HAP-1 (cell line): ENCODE measurements around the gene PLXDC1.

Experiments used
- DNase-seq, 2 experiments: peaks; one replicate each; pipeline ENCODE4 v3.0.0-alpha.2; 2016 to 2020; ENCODE audit warnings: low spot score in 2 of 2
- H3K27me3 ChIP-seq: fragments of 250-450 bp; sonication (Bioruptor Pico); 2 replicates; pipeline ENCODE4 v1.5.1; 2020; ENCODE audit warnings: low read depth, mild to moderate bottlenecking, moderate library complexity
- H3K36me3 ChIP-seq: fragments of 250-450 bp; sonication (Bioruptor Pico); replicated peaks from 2 replicates; pipeline ENCODE4 v1.5.1; 2020; ENCODE audit warnings: mild to moderate bottlenecking
- H3K4me1 ChIP-seq: fragments of 250-450 bp; sonication (Bioruptor Pico); 2 replicates; pipeline ENCODE4 v1.5.1; 2020; ENCODE audit warnings: mild to moderate bottlenecking
- H3K4me3 ChIP-seq: fragments of 250-450 bp; sonication (Bioruptor Pico); 2 replicates; pipeline ENCODE4 v1.5.1; 2020; ENCODE audit warnings: mild to moderate bottlenecking, moderate library complexity
- H3K9me3 ChIP-seq: fragments of 250-450 bp; sonication (Bioruptor Pico); 2 replicates; pipeline ENCODE4 v1.5.1; 2020; ENCODE audit warnings: mild to moderate bottlenecking, moderate library complexity
- in situ Hi-C: fragments of 300-500 bp; cut with MboI; formaldehyde crosslinking; loops from 3 replicates; pipeline ENCODE4 v1.14.3; 2020; ENCODE audit warnings: low sequenced_read_pairs, inconsistent platforms, mixed read lengths

Gene PLXDC1

DNA sequence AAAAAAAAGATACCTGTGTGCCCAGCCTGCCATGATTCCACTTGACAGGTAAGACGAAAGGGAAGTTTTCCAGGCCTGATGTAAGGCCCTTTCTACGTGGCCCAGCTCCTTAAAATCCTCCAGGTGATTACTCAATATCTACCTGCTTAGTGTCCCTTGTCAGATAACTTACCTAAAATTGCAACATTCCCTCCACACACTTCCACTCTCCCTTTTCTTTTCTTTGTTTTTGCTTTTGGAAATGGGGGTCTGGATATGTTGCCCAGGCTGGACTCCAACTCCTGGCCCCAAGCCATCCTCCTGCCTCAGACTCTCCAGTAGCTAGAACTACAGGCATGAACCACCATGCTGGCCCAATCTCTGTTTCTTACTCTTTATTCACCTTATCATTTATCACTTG, 7.2 kb upstream of the PLXDC1 start:
- in situ Hi-C loops = loop anchor here (5.0 kb wide), 1 partner anchor 171 kb away; no protein-coding TSS in a partner anchor
- H3K4me1 ChIP-seq = no peaks in the 10 kb centered on the region
- H3K36me3 ChIP-seq = no peaks in the 10 kb centered on the region
- DNase-seq = no peak
- no peak overlapping the region for H3K4me3 ChIP-seq
- no peaks in the 10 kb centered on the region for H3K9me3 ChIP-seq
- H3K27me3 ChIP-seq = no peaks in the 10 kb centered on the region

DNA sequence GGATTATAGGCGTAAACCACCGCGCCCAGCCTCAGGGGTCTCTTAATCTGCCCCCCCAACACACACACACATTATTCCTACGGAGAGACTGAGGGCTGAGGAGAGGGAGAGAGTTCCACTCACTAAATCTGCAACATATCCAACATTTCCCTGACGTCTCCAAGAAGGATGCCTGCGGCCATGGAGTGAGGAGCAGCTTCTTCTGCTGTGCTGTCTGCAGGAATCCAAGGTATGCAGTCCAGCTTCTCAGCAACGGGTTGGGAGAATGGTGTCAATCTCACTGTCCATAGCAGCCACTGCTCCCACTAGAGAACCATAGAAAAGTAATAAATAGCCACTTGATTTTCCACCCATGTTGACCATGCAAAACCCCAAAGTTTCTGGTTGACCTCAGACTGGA, 5.1 kb upstream of the PLXDC1 start:
- H3K4me3 ChIP-seq = no peak overlapping the region
- no peaks in the 10 kb centered on the region for H3K27me3 ChIP-seq
- H3K36me3 ChIP-seq = no peaks in the 10 kb centered on the region
- in situ Hi-C loops = loop anchor here (5.0 kb wide), 1 partner anchor 169 kb away; no protein-coding TSS in a partner anchor
- H3K4me1 ChIP-seq = peaks cover 4% of the 10 kb centered on the region
- no peak for DNase-seq
- no peaks in the 10 kb centered on the region for H3K9me3 ChIP-seq

DNA sequence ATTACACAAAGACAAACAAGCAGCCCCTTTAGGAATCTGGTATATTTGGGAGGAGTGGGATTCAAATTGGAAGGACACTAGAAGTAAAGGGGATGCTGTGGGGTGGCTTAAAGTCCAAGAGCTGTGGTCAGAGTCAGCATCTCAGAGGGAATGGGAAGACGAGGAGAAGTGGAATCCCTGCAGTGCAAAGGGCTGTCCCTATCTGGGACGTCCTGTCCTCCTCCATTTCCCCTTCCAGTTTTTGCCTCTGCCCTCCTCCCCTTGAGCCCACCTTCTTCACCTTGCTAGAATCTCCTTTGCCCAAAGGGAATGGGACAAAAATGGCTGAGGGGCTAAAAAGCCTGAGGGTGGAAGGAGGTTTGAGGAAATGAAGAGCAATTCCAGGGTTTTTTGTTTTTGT, 4.2 kb upstream of the PLXDC1 start:
- Histone ChIP-seq H3K27me3 (no peaks in the 10 kb centered on the region), H3K9me3 (no peaks in the 10 kb centered on the region), H3K4me3 (no peak overlapping the region), H3K36me3 (no peaks in the 10 kb centered on the region), H3K4me1 (peaks cover 4% of the 10 kb centered on the region)
- in situ Hi-C loops = loop anchor here (5.0 kb wide), 1 partner anchor 168 kb away; no protein-coding TSS in a partner anchor
- DNase-seq = no peak

DNA sequence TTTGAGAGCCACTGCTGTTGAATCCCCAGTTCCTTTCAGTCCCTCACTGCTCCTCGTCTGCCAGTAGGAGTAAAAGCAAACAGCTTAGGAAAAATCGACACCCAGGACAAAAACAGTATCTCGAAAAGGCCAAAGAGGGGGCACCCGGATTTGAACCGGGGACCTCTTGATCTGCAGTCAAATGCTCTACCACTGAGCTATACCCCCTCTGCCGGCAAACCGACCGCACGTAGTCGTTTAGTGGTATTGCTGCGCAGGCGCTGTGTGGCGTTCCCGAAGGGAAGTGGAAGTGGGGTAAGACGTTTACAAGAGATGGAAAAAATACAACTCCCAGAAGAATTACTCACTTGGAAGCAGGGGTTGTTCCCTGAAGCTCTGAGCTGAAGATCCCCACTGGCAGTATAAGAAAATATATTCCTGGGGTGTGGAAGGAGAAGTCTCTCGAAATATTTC, 2.2 kb upstream of the PLXDC1 start:
- H3K4me1 ChIP-seq = peaks cover 4% of the 10 kb centered on the region
- peak overlapping the region; percentile 60 for H3K4me3 ChIP-seq
- in situ Hi-C loops = no loop called here
- H3K36me3 ChIP-seq = no peaks in the 10 kb centered on the region
- no peaks in the 10 kb centered on the region for H3K27me3 ChIP-seq
- peak; percentile 93 to 94 for DNase-seq
- H3K9me3 ChIP-seq = no peaks in the 10 kb centered on the region

DNA sequence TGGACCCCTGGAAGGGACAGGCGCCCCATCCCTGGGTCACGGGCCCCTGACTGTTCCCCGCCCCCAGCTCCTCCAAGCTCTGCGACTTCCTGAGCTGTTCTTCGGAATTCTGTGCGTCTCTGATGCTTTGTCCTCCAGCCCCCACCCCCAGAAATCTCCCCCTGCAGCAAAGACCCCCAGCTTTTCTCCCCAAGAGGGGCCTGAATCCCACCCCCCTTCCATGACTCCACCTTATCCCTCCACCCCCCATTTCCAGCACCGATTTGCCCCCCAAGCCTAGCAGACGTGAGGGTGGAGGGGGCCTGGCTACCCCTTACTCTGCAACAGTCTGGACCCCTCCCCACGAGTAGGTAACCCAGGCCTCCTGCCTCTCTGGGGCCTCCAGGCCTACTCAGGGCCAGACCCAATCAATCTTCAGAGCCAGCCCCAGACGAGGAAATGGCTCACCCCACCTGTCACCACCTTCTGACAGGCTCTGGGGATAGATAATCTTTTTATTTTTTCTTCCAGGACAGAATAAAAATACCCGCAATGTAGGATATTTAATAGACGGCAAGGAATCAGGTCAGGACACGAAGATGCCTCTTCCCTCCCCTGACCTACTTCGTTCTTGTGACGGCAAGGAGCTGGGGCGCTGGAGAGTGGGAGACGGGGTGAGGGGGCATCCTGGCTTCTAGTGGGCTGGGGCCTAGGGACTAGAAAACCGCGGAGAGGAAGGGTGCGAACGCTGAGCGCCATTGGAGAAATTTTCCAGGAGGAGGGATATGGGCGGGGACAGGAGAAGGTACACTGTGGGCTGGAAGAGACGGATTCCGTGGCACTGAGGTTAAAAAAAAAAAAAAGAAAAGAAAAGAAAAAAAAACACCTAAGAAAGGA, 744 bp upstream of the PLXDC1 start:
- H3K4me3 ChIP-seq = peak overlapping the region; percentile 60
- no peaks in the 10 kb centered on the region for H3K27me3 ChIP-seq
- in situ Hi-C loops = no loop called here
- no peaks in the 10 kb centered on the region for H3K9me3 ChIP-seq
- peaks cover 4% of the 10 kb centered on the region for H3K4me1 ChIP-seq
- no peaks in the 10 kb centered on the region for H3K36me3 ChIP-seq
- DNase-seq = peak in 1 of 2 experiments; percentile 61

DNA sequence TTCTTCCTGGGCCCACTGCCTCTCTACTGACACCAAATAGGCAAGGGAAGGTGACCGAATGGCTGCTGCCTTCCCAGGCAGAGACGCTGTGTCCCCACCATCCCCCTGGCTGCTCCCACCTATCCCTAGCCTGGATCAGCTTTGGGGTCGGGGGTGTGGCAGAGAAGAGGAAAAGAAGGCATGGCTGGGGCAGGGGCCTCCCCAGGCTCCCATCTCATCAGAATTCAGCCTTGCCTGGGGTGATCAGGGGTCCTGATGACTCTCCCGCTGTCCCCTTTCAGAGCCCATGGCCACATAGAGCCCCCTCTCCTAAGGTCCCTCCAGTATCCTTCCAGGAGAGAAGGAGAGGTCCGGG, 665 bp downstream of the PLXDC1 start:
- in situ Hi-C loops = no loop called here

DNA sequence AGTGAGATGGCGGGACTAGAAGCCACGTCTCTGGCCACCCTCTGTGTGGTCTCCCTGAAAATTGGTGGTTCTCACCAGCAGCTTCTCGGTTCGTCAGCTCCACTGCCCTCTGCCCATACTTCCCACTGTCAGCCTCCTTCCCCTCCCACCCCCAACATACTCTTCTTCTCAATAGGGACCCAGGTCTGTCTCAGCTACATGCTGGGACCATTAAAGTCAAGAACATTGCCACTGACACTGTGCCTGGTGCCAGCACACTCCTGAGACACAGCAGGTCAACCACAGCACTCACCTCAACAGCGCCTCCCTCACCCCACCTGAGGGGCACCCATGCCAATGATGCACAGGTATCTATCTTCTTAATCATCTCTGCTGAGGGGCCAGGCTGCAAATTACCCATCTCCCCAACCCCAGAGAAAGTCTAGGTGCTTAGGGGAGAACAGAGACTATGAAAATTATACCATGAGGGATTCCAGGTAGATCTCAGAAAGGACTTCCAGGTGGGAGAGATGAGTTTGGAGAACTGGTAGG, 1.3 kb downstream of the PLXDC1 start:
- no peaks in the 10 kb centered on the region for H3K36me3 ChIP-seq
- no peaks in the 10 kb centered on the region for H3K9me3 ChIP-seq
- no peak overlapping the region for H3K4me3 ChIP-seq
- H3K27me3 ChIP-seq = no peaks in the 10 kb centered on the region
- H3K4me1 ChIP-seq = peaks cover 4% of the 10 kb centered on the region
- in situ Hi-C loops = no loop called here
- no peak for DNase-seq

More for the DNA sequence above, 665 bp downstream of the PLXDC1 start:
- Histone ChIP-seq H3K27me3 (no peaks in the 10 kb centered on the region), H3K36me3 (no peaks in the 10 kb centered on the region), H3K4me3 (no peak overlapping the region), H3K4me1 (peaks cover 4% of the 10 kb centered on the region), H3K9me3 (no peaks in the 10 kb centered on the region)
- no peak for DNase-seq

DNA sequence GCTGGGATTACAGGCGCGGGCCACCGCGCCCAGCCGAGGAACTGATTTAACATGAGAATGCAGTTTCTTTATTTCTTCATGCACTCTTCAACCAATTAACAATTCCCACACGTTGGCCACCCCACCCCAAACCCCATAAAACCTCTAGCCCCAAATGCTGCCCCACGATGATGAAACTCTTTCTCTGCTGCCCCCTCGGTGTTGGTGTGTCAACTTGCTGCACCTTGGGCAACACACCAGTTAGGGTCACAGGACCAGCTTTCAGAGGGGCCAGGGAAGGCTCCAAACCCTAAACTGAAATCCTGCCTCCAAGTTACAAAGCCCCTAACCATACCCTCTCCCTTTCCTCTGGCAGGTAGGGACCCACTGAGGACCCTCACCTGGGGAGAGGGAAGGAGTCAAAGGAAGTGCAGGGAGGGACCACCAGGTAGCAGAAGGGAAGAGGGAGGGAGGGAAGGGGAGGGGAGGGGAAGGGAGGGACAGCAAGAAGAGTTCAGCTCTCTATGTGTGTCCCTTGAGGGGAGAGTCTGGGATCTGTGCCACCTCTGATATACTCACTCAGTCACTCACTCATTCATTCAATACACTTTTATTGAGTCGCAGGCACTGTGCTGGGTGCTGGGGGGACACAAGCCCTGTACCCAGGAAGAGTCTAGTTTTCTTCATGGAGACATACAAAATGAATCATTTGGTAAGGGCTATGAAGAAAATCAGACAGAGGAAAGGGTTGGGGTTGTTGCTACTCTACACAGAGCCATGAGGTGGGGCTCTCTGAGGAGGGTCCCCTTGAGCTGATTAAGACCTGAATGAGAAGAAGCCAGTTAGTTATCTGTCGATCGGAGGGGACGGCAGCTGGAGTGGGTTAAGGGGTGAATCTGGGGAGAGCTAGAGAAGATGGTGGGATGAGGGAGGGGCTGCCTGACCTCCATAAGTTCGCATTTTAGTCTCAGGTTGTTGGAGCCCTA, 3.9 kb downstream of the PLXDC1 start:
- in situ Hi-C loops = no loop called here
- Histone ChIP-seq H3K9me3 (no peaks in the 10 kb centered on the region), H3K36me3 (no peaks in the 10 kb centered on the region), H3K4me1 (peaks cover 4% of the 10 kb centered on the region), H3K4me3 (no peak overlapping the region), H3K27me3 (no peaks in the 10 kb centered on the region)
- DNase-seq = no peak

DNA sequence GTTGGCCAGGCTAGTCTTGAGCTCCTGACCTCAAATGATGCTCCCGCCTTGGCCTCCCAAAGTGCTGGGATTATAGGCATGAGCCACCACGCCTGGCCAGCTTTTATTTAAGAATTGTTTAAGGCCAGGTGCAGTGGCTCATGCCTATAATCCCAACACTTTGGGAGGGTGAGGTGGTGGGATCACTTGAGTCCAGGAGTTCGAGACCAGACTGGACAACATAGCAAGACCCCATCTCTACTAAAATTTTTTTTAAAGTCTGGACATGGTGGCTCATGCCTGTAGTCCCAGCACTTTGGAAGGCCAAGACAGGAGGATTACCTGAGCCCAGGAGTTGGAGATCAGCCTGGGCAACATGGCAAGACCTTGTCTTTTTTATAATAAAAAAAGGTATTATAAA, 5.2 kb downstream of the PLXDC1 start:
- Histone ChIP-seq H3K4me1 (no peaks in the 10 kb centered on the region), H3K9me3 (no peaks in the 10 kb centered on the region), H3K27me3 (no peaks in the 10 kb centered on the region), H3K36me3 (no peaks in the 10 kb centered on the region), H3K4me3 (no peak overlapping the region)
- DNase-seq = no peak
- in situ Hi-C loops = no loop called here

DNA sequence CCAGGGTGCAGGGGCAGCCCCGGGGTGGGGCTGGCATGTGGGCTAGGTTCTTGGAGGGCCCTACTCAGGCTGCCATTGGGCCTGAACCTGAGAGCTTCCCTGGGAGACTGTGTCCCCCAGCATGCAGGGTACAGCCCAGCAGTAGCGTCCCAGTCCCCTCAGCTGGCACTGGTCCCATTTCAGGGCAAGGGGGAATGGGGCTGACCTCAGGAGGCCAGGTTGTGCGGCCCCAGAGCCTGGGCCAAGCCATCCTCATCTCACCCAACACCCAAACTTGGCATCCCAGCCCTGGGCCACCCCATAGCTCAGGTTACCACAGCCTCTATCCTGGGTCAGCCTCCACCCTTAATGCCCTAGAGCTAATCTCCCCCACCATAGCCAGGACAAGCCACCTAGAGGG, 6.3 kb downstream of the PLXDC1 start:
- peaks cover 4% of the 10 kb centered on the region; the same call in 1 of the 2 replicates for H3K9me3 ChIP-seq
- no peaks in the 10 kb centered on the region for H3K4me1 ChIP-seq
- H3K27me3 ChIP-seq = no peaks in the 10 kb centered on the region
- in situ Hi-C loops = no loop called here
- DNase-seq = no peak
- no peak overlapping the region for H3K4me3 ChIP-seq
- no peaks in the 10 kb centered on the region for H3K36me3 ChIP-seq

DNA sequence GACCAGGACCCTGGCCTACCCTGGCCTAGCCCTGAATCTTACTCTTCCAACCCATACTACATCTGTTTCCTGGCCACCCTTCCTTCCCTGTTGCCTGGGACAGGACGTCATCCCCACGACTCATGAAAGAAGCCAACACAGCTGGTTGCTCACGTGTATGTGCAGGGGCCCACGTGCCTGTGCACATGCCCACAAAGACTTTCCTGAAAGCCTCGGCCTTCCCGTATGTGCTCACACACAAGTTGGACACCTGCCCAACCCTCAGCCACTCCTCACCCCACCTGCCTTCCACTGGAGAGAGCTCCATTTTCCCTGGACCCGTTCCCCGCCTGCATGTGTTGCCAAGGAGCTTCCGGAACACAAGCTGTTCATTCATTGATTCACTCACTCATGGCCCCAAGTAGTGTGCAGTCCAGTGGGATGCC, 7.0 kb downstream of the PLXDC1 start:
- in situ Hi-C loops = no loop called here
- no peaks in the 10 kb centered on the region for H3K4me1 ChIP-seq
- DNase-seq = no peak
- peaks cover 4% of the 10 kb centered on the region; the same call in 1 of the 2 replicates for H3K9me3 ChIP-seq
- H3K4me3 ChIP-seq = no peak overlapping the region
- H3K27me3 ChIP-seq = no peaks in the 10 kb centered on the region
- no peaks in the 10 kb centered on the region for H3K36me3 ChIP-seq

DNA sequence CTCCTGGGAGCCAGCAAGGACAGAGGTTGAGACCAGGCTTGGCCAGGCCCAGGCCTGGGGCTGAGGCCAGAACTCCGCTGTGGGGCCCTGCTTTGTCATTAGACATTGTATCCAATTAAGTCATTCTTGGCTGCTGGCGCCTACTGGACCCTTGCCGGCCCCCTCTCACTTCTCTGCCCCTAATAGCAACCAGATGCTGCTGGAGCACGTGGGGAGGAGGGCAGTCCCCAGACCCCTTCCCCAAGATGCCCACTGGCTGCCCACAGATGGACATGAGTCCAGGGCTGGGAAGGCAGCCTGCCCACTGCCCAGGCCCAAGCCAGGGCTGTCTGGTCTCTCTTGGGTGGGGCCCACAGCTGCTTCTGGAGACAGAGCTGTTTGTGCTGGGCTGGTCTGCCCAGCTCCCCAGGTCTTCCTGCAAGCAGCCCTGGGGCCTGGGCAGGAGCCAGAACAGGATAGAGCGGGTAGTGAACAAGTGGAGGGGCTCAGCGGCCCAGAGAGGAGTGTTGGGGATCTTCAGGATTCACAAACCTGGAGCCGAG, 7.8 kb downstream of the PLXDC1 start:
- in situ Hi-C loops = no loop called here
- Histone ChIP-seq H3K9me3 (peaks cover 4% of the 10 kb centered on the region; the same call in 1 of the 2 replicates), H3K4me1 (no peaks in the 10 kb centered on the region), H3K36me3 (no peaks in the 10 kb centered on the region), H3K27me3 (no peaks in the 10 kb centered on the region), H3K4me3 (no peak overlapping the region)
- no peak for DNase-seq

DNA sequence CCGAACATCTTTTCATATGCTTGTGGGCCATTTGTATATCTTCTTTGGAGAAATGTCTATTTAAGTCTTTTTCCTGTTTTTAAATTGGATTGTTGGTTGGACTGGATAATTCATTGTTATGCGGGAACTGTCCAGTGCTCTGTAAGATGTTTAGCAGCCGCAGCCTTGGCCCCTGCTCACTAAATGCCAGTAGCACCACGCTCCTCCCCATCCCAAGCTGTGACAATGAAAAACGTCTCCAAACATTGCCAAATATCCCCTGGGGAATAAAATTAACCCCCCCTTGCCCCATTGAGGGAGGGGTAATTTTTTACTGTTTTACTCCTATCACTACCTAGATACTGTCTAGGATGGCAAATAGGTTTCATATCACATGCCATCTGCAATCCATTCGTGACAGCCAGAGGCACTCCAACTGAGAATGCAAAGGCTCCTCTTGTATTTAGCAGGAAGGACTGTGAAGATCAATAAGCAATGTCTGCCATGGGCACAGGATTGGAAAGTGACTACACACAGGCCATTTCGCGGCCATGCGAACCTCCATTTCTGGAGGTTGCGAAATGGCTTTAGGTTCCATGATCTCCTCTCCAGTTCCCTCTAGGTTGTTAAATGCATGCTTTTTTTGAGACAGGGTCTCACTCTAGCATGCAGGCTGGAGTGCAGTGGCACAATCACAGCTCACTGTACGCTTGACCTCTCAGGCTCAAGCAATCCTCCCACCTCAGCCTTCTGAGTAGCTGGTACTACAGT, 9.3 kb downstream of the PLXDC1 start:
- no peaks in the 10 kb centered on the region for H3K27me3 ChIP-seq
- in situ Hi-C loops = no loop called here
- no peak for DNase-seq

More for the DNA sequence above, 9.3 kb downstream of the PLXDC1 start:
- H3K4me3 ChIP-seq = no peak overlapping the region
- H3K36me3 ChIP-seq = no peaks in the 10 kb centered on the region
- no peaks in the 10 kb centered on the region for H3K4me1 ChIP-seq
- peaks cover 4% of the 10 kb centered on the region; the same call in 1 of the 2 replicates for H3K9me3 ChIP-seq
